ENCODE measurements around the gene LETMD1.

Gene LETMD1

GRCh38 chr12:51018956-51019355 is 29.2 kb upstream of the LETMD1 start (continued):
- TF ChIP-seq INSM2 (tag by site-specific recombination; IDR thresholded peaks at IDR 0.05) (no peak), ZNF792 (tag by site-specific recombination; IDR thresholded peaks at IDR 0.05) (no peak)

- CTCF ChIA-PET: no interaction called here
- POLR2A ChIA-PET: interaction anchor here (0.6 to 1.5 kb wide), 4 partner anchors 25 to 904 kb away, joined by 3 to 5 read pairs (median 4); no protein-coding TSS in a partner anchor
- no peak overlapping the region for H3K4me3 ChIP-seq (ENCODE audit: low read depth, low read length)
- no peaks in the 10 kb centered on the region; a peak in 1 of 3 replicates for H3K36me3 ChIP-seq (ENCODE audit: control insufficient read depth in 2 of 2, insufficient read depth in 1 of 2, low read length in 2 of 2)
- H3K9me3 ChIP-seq (ENCODE audit: control insufficient read depth, insufficient read depth, low read depth, low read length): no peaks in the 10 kb centered on the region
- no peaks in the 10 kb centered on the region for H3K4me1 ChIP-seq (ENCODE audit: control insufficient read depth, insufficient read depth, low read length)
- H3K27ac ChIP-seq (ENCODE audit: extremely low read depth, low read depth, low read length): no peak overlapping the region
- TF ChIP-seq ZBTB17 (tag by site-specific recombination; IDR thresholded peaks at IDR 0.05) (no peak), SCRT1 (tag by site-specific recombination; IDR thresholded peaks at IDR 0.05; ENCODE audit: borderline replicate concordance) (no peak), SP3 (tag by site-specific recombination; IDR thresholded peaks at IDR 0.05) (no peak), ZNF580 (tag by site-specific recombination; IDR thresholded peaks at IDR 0.05) (no peak), ZNF23 (tag by site-specific recombination; IDR thresholded peaks at IDR 0.05; ENCODE audit: borderline replicate concordance) (no peak), ZNF148 (tag by site-specific recombination; IDR thresholded peaks at IDR 0.05; ENCODE audit: borderline replicate concordance) (no peak)
Observed at GRCh38 chr12:51019927-51020326, 28.2 kb upstream of the LETMD1 start.

- ChIA-PET POLR2A (no interaction called here), CTCF (no interaction called here)
- Histone ChIP-seq H3K36me3 (ENCODE audit: control insufficient read depth in 2 of 2, insufficient read depth in 1 of 2, low read length in 2 of 2) (no peaks in the 10 kb centered on the region; a peak in 1 of 3 replicates), H3K9me3 (ENCODE audit: control insufficient read depth, insufficient read depth, low read depth, low read length) (no peaks in the 10 kb centered on the region), H3K4me3 (ENCODE audit: low read depth, low read length) (no peak overlapping the region), H3K27ac (ENCODE audit: extremely low read depth, low read depth, low read length) (no peak overlapping the region), H3K4me1 (ENCODE audit: control insufficient read depth, insufficient read depth, low read length) (no peaks in the 10 kb centered on the region)
- TF ChIP-seq ZNF777 (tag by site-specific recombination; IDR thresholded peaks at IDR 0.05; ENCODE audit: borderline replicate concordance) (no peak), ZNF585B (tag by site-specific recombination; IDR thresholded peaks at IDR 0.05) (peak; percentile 48)
Observed at GRCh38 chr12:51020448-51021182, 27.5 kb upstream of the LETMD1 start.

- POLR2A ChIA-PET: interaction anchor here (1.2 kb wide), 1 partner anchor 62 kb away, joined by 4 read pairs; the partner anchor contains the start of gene CSRNP2
- Histone ChIP-seq H3K36me3 (ENCODE audit: control insufficient read depth in 2 of 2, insufficient read depth in 1 of 2, low read length in 2 of 2) (no peaks in the 10 kb centered on the region; a peak in 1 of 3 replicates), H3K9me3 (ENCODE audit: control insufficient read depth, insufficient read depth, low read depth, low read length) (no peaks in the 10 kb centered on the region), H3K27ac (ENCODE audit: extremely low read depth, low read depth, low read length) (no peak overlapping the region), H3K4me1 (ENCODE audit: control insufficient read depth, insufficient read depth, low read length) (no peaks in the 10 kb centered on the region), H3K4me3 (ENCODE audit: low read depth, low read length) (no peak overlapping the region)
- CTCF ChIA-PET: interaction anchor here (0.8 kb wide), 1 partner anchor 339 kb away, joined by 4 read pairs; no protein-coding TSS in a partner anchor
- TF ChIP-seq ZNF513 (tag by site-specific recombination; IDR thresholded peaks at IDR 0.05) (peak; percentile 28; the same call in 1 of the 2 replicates), PRDM1 (tag by site-specific recombination; IDR thresholded peaks at IDR 0.05) (peak; percentile 55; the same call in 1 of the 2 replicates), ZNF776 (tag by site-specific recombination; IDR thresholded peaks at IDR 0.05; ENCODE audit: borderline replicate concordance) (no peak)
Observed at GRCh38 chr12:51021694-51022093, 26.4 kb upstream of the LETMD1 start.

Measured in HEK293 (cell line).